Measurements from ENCODE around the gene NFAT5. TPM values are rescaled to one million over a fixed set of nuclear protein-coding genes. Genes with fewer than 3 reads are reported as not detected.
"Not testable (repeated sequence)": the region's sequence is repeated elsewhere in the genome, so short reads cannot be mapped to it uniquely, and the experiment has no call there.

NFAT5 gene
- polyA plus RNA-seq, 2 of the 4 experiments (the other 2 are of a cell fraction) = 9.5 to 45.1 TPM

DNA sequence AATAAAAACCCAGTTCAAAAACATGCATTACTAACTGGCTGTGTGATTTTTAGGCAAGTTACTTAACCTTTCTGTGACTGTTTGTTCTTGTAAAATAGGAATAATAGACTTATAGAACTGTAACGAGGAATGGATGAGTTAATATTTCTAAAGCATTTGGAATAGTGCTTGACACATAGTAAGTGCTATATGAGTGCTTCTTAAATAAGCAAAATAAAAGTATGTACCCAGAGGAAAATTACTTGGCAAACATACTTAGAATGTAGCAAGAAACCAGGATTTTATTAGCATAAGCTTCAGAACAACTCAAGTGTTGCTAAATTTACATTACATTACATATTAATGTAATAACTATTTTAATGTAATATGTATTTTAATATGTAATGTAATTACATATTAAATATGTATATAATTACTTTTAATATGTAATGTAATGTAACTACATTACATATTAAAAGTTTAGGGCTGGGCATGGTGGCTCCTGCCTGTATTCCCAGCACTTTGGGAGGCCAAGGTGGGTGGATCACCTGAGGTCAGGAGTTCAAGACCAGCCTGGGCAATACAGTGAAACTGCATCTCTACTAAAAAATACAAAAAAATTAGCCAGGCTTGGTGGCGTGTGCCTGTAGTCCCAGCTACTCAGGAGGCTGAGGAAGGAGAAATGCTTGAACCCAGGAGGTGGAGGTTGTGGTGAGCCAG, 14.2 kb downstream of the NFAT5 start:
- CTCF ChIA-PET = no interaction called here
- POLR2A ChIA-PET = no interaction called here
- TF ChIP-seq RARB (CRISPR knock-in tag; IDR thresholded peaks at IDR 0.05) (no peak), NFE2L2 (conservative IDR thresholded peaks at IDR 0.05; ENCODE audit: low read length) (no peak), FOSL2 (IDR thresholded peaks at IDR 0.05) (no peak), FOSL2 (CRISPR knock-in tag; IDR thresholded peaks at IDR 0.05) (no peak), ZSCAN20 (CRISPR knock-in tag; IDR thresholded peaks at IDR 0.05) (no peak), NR3C1 (IDR thresholded peaks at IDR 0.05) (no peak), EHF (CRISPR knock-in tag; IDR thresholded peaks at IDR 0.05) (no peak), NPAS2 (CRISPR knock-in tag; IDR thresholded peaks at IDR 0.05; ENCODE audit: borderline replicate concordance) (no peak), SREBF2 (IDR thresholded peaks at IDR 0.05) (no peak), EHMT2 (IDR thresholded peaks at IDR 0.05; ENCODE audit: low read depth) (no peak), MYC (IDR thresholded peaks at IDR 0.05; ENCODE audit: borderline replicate concordance, low read length) (no peak), HOXA7 (CRISPR knock-in tag; IDR thresholded peaks at IDR 0.05) (no peak), JUN (IDR thresholded peaks at IDR 0.05) (no peak)
- TF ChIP-seq, protein P1, sequence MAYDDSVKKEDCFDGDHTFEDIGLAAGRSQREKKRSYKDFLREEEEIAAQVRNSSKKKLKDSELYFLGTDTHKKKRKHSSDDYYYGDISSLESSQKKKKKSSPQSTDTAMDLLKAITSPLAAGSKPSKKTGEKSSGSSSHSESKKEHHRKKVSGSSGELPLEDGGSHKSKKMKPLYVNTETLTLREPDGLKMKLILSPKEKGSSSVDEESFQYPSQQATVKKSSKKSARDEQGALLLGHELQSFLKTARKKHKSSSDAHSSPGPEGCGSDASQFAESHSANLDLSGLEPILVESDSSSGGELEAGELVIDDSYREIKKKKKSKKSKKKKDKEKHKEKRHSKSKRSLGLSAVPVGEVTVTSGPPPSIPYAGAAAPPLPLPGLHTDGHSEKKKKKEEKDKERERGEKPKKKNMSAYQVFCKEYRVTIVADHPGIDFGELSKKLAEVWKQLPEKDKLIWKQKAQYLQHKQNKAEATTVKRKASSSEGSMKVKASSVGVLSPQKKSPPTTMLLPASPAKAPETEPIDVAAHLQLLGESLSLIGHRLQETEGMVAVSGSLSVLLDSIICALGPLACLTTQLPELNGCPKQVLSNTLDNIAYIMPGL (CRISPR knock-in tag; IDR thresholded peaks at IDR 0.05; ENCODE audit: borderline replicate concordance) = no peak
- TF ChIP-seq, protein P2, sequence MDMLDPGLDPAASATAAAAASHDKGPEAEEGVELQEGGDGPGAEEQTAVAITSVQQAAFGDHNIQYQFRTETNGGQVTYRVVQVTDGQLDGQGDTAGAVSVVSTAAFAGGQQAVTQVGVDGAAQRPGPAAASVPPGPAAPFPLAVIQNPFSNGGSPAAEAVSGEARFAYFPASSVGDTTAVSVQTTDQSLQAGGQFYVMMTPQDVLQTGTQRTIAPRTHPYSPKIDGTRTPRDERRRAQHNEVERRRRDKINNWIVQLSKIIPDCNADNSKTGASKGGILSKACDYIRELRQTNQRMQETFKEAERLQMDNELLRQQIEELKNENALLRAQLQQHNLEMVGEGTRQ (IDR thresholded peaks at IDR 0.05) = no peak
- TF ChIP-seq, protein P3, sequence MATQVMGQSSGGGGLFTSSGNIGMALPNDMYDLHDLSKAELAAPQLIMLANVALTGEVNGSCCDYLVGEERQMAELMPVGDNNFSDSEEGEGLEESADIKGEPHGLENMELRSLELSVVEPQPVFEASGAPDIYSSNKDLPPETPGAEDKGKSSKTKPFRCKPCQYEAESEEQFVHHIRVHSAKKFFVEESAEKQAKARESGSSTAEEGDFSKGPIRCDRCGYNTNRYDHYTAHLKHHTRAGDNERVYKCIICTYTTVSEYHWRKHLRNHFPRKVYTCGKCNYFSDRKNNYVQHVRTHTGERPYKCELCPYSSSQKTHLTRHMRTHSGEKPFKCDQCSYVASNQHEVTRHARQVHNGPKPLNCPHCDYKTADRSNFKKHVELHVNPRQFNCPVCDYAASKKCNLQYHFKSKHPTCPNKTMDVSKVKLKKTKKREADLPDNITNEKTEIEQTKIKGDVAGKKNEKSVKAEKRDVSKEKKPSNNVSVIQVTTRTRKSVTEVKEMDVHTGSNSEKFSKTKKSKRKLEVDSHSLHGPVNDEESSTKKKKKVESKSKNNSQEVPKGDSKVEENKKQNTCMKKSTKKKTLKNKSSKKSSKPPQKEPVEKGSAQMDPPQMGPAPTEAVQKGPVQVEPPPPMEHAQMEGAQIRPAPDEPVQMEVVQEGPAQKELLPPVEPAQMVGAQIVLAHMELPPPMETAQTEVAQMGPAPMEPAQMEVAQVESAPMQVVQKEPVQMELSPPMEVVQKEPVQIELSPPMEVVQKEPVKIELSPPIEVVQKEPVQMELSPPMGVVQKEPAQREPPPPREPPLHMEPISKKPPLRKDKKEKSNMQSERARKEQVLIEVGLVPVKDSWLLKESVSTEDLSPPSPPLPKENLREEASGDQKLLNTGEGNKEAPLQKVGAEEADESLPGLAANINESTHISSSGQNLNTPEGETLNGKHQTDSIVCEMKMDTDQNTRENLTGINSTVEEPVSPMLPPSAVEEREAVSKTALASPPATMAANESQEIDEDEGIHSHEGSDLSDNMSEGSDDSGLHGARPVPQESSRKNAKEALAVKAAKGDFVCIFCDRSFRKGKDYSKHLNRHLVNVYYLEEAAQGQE (IDR thresholded peaks at IDR 0.05) = no peak
- TF ChIP-seq, protein P4, sequence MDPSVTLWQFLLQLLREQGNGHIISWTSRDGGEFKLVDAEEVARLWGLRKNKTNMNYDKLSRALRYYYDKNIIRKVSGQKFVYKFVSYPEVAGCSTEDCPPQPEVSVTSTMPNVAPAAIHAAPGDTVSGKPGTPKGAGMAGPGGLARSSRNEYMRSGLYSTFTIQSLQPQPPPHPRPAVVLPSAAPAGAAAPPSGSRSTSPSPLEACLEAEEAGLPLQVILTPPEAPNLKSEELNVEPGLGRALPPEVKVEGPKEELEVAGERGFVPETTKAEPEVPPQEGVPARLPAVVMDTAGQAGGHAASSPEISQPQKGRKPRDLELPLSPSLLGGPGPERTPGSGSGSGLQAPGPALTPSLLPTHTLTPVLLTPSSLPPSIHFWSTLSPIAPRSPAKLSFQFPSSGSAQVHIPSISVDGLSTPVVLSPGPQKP (IDR thresholded peaks at IDR 0.05; ENCODE audit: low read depth, low read length) = no peak

DNA sequence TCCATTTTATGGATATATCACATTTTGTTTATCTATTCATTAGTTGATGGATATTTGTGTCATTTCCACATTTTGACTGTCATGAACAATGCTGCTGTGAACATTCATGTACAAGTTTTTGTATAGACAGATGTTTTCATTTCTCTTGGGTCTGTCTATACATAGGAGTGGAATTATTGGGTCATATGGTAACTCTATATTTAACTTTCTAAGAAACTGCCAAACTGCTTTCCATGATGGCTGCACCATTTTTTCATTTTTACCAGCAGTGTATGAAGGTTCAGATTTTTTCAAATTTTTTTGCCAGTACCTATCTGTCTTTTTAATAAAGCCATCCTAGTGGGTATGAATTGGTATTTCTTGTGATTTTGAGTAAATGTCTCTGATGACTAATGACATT, 15.5 kb downstream of the NFAT5 start:
- ChIA-PET POLR2A (interaction anchor here (0.6 kb wide), 1 partner anchor 12 kb away, joined by 4 read pairs; no protein-coding TSS in a partner anchor), CTCF (no interaction called here)
- Histone ChIP-seq H3K9me3 (no peaks in the 10 kb centered on the region), H3K4me1 (peaks cover 54% of the 10 kb centered on the region), H3K4me2 (no peak overlapping the region), H3K27ac (no peak overlapping the region), H3K4me3 (no peak overlapping the region)
- no peak for DNase-seq (ENCODE audit: low read depth in 1 of 2, low spot score in 1 of 2)
- no peak for ATAC-seq
- no peak for FAIRE-seq
- TF ChIP-seq CBX2 (IDR thresholded peaks at IDR 0.05; ENCODE audit: borderline replicate concordance, low read depth) (no peak), POLR2AphosphoS2 (conservative IDR thresholded peaks at IDR 0.05; ENCODE audit: low read length) (no peak), EHF (CRISPR knock-in tag; IDR thresholded peaks at IDR 0.05) (no peak)

More for the DNA sequence above, 14.2 kb downstream of the NFAT5 start:
- FAIRE-seq (no peak), DNase-seq (ENCODE audit: low read depth in 1 of 2, low spot score in 1 of 2) (no peak), ATAC-seq (no peak)
- Histone ChIP-seq H3K4me1 (peaks cover 48% of the 10 kb centered on the region), H3K4me3 (no peak overlapping the region), H3K27ac (no peak overlapping the region), H3K4me2 (peak overlapping the region; percentile 1; the same call in 1 of the 3 replicates), H3K9me3 (no peaks in the 10 kb centered on the region)
- 86% methylated on average over 2 of the region's 2 CpGs for WGBS (ENCODE audit: missing lambda C conversion rate)

DNA sequence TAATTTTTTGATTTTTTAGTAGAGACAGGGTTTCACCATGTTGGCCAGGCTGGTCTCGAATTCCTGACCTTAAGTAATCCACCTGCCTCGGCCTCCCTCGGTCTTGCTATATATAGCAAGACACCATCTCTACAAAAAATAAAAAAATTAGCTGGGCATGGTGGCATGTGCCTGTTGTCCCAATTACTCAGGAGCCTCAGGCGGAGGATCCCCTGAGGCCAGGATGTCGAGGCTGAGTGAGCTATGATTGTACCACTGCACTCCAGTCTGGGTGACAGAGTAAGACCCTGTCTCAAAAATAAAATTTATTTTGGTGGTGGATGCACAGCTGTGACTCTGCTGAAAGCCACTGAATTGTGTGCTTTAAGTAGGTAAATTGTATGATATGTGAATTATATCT, 18.7 kb downstream of the NFAT5 start:
- POLR2A ChIA-PET = interaction anchor here (0.7 kb wide), 1 partner anchor 109 kb away, joined by 3 read pairs; no protein-coding TSS in a partner anchor
- FAIRE-seq; ATAC-seq; H3K4me2 ChIP-seq; H3K27ac ChIP-seq; DNase-seq (ENCODE audit: low read depth in 1 of 2, low spot score in 1 of 2); H3K4me3 ChIP-seq; H3K9me3 ChIP-seq: not testable (repeated sequence)
- 95% methylated on average over 5 of the region's 5 CpGs for WGBS (ENCODE audit: missing lambda C conversion rate)
- peaks cover 28% of the 10 kb centered on the region for H3K4me1 ChIP-seq
- CTCF ChIA-PET = interaction anchor here (0.6 to 1.9 kb wide), 3 partner anchors 11 to 242 kb away, joined by 3 to 4 read pairs (median 4); no protein-coding TSS in a partner anchor
